ENCODE measurements around the gene HOXB8. TPM values are rescaled to one million over a fixed set of nuclear protein-coding genes. Genes with fewer than 3 reads are reported as not detected.
A peak's percentile ranks its signal among the peaks of the same experiment; 100 is the strongest.

HOXB8 gene
- total RNA-seq = not detected
- not detected for total RNA-seq (2013)

GRCh38 chr17:48615047-48615962 lies at the start of gene HOXB8:
Gene HOXB8, minus strand, starts transcription at chr17:48615292. Its CDS starts 588 bp downstream, at chr17:48614704.
- Mint-ChIP-seq H3K36me3 (peaks cover 7% of the 10 kb centered on the region), H3K27ac (peak within 1 kb of the TSS; percentile 4 to 78), H3K9me3 (no peaks in the 10 kb centered on the region), H3K27me3 (ENCODE audit: low read depth in 2 of 2) (peaks cover 65 to 67% of the 10 kb centered on the region in 2 donors), H3K4me1 (peaks cover 57 to 69% of the 10 kb centered on the region in 2 donors), H3K4me3 (peak within 1 kb of the TSS; percentile 56)
- Histone ChIP-seq H3K27me3 (ENCODE audit: control insufficient read depth, insufficient read depth, low read length) (peaks cover 73% of the 10 kb centered on the region), H3K9me3 (ENCODE audit: control insufficient read depth, insufficient read depth, low read length) (no peaks in the 10 kb centered on the region), H3K27ac (ENCODE audit: low read length) (no peak within 1 kb of the TSS), H3K4me1 (ENCODE audit: control insufficient read depth, insufficient read depth, low read length) (peaks cover 62% of the 10 kb centered on the region), H3K36me3 (ENCODE audit: control insufficient read depth, insufficient read depth, low read length) (no peaks in the 10 kb centered on the region), H3K4me3 (ENCODE audit: low read length) (no peak within 1 kb of the TSS)
- TF ChIP-seq CTCF (IDR thresholded peaks at IDR 0.05) = no peak
- intact Hi-C loops (cut with micrococcal nuclease) = loop anchor here (5.0 to 10.0 kb wide), 2 partner anchors 139 to 463 kb away; no protein-coding TSS in a partner anchor
- no peak for ATAC-seq
- no peak for DNase-seq
- WGBS (ENCODE audit: insufficient coverage) = 26% methylated on average over 29 of the region's 41 CpGs

GRCh38 chr17:48663134-48663924 lies 48.2 kb upstream of the HOXB8 start:
- Histone ChIP-seq H3K27me3 (ENCODE audit: control insufficient read depth, insufficient read depth, low read length) (no peaks in the 10 kb centered on the region), H3K9me3 (ENCODE audit: control insufficient read depth, insufficient read depth, low read length) (no peaks in the 10 kb centered on the region), H3K36me3 (ENCODE audit: control insufficient read depth, insufficient read depth, low read length) (no peaks in the 10 kb centered on the region), H3K4me1 (ENCODE audit: control insufficient read depth, insufficient read depth, low read length) (no peaks in the 10 kb centered on the region), H3K27ac (ENCODE audit: low read length) (no peak overlapping the region), H3K4me3 (ENCODE audit: low read length) (no peak overlapping the region)
- ATAC-seq (no peak), DNase-seq (no peak)
- Mint-ChIP-seq H3K9me3 (no peaks in the 10 kb centered on the region), H3K27ac (no peak overlapping the region), H3K4me1 (no peaks in the 10 kb centered on the region), H3K4me3 (no peak overlapping the region), H3K27me3 (ENCODE audit: low read depth in 2 of 2) (peaks cover 16 to 17% of the 10 kb centered on the region in 2 donors), H3K36me3 (no peaks in the 10 kb centered on the region)
- intact Hi-C loops (cut with micrococcal nuclease) = no loop called here
- 89% methylated on average over 8 of the region's 8 CpGs for WGBS (ENCODE audit: insufficient coverage)
- no peak for TF ChIP-seq CTCF (IDR thresholded peaks at IDR 0.05)

GRCh38 chr17:48655913-48656312 lies 40.8 kb upstream of the HOXB8 start:
- H3K27me3 Mint-ChIP-seq (ENCODE audit: low read depth in 2 of 2) = peaks cover 0 to 5% of the 10 kb centered on the region in 2 donors
- Histone ChIP-seq H3K4me3 (ENCODE audit: low read length) (no peak overlapping the region), H3K27ac (ENCODE audit: low read length) (no peak overlapping the region), H3K27me3 (ENCODE audit: control insufficient read depth, insufficient read depth, low read length) (no peaks in the 10 kb centered on the region), H3K36me3 (ENCODE audit: control insufficient read depth, insufficient read depth, low read length) (no peaks in the 10 kb centered on the region), H3K9me3 (ENCODE audit: control insufficient read depth, insufficient read depth, low read length) (no peaks in the 10 kb centered on the region), H3K4me1 (ENCODE audit: control insufficient read depth, insufficient read depth, low read length) (peaks cover 3% of the 10 kb centered on the region)
- H3K9me3 Mint-ChIP-seq = no peaks in the 10 kb centered on the region
- H3K4me3 Mint-ChIP-seq = no peak overlapping the region
- intact Hi-C loops (cut with micrococcal nuclease) = no loop called here
- no peak for ATAC-seq
- TF ChIP-seq CTCF (IDR thresholded peaks at IDR 0.05) = no peak
- DNase-seq = no peak
- H3K4me1 Mint-ChIP-seq = peaks cover 7 to 9% of the 10 kb centered on the region in 2 donors
- H3K36me3 Mint-ChIP-seq = no peaks in the 10 kb centered on the region
- H3K27ac Mint-ChIP-seq = no peak overlapping the region
